ENCODE results near the gene CWF19L2.
"Not testable (repeated sequence)": the region's sequence is repeated elsewhere in the genome, so short reads cannot be mapped to it uniquely, and the experiment has no call there.

The CWF19L2 gene

DNA sequence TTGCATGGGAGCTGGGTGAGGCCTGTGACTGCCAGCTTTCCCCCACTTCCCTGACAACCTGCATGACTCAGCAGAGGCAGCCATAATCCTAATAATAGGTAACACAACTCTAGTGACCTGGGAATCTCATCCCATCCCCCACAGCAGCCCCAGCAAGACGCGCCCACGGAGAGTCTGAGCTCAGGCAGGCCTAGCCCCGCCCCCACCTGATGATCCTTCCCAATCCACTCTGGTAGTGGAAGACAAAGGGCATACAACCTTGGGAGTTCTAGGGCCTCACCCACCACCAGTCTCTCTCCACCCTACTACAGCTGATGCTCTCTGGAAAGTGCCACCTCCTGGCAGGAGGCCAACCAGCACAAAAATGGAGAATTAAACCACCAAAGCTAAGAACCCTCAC is 60.3 kb downstream of the CWF19L2 start:
- H3K4me3 ChIP-seq (ENCODE audit: low read length) = no peak overlapping the region
- peak; percentile 7 for DNase-seq (ENCODE audit: low read depth)
- TF ChIP-seq, protein P1, sequence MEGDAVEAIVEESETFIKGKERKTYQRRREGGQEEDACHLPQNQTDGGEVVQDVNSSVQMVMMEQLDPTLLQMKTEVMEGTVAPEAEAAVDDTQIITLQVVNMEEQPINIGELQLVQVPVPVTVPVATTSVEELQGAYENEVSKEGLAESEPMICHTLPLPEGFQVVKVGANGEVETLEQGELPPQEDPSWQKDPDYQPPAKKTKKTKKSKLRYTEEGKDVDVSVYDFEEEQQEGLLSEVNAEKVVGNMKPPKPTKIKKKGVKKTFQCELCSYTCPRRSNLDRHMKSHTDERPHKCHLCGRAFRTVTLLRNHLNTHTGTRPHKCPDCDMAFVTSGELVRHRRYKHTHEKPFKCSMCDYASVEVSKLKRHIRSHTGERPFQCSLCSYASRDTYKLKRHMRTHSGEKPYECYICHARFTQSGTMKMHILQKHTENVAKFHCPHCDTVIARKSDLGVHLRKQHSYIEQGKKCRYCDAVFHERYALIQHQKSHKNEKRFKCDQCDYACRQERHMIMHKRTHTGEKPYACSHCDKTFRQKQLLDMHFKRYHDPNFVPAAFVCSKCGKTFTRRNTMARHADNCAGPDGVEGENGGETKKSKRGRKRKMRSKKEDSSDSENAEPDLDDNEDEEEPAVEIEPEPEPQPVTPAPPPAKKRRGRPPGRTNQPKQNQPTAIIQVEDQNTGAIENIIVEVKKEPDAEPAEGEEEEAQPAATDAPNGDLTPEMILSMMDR (conservative IDR thresholded peaks at IDR 0.05; ENCODE audit: low read depth, low read length) = no peak

DNA sequence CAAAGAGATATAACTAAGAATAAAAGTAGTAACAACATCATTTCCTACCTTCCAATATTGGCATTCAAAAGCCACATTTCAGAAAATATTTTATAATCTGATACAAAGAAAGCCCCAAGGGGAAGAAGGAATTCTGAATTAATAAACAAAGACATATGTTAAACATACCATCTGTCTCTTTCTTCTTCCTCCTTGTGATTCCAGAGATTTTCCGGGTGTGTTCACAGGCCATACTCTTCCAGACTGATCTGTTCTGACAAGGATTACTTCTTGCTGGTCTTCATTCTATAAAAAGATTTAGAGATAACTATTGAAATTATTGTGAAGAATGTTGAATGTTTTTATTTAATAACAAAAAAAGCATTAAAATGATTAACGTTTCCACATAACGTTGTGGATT is 65.0 kb downstream of the CWF19L2 start:
- TF ChIP-seq, protein P1 (conservative IDR thresholded peaks at IDR 0.05; ENCODE audit: low read depth, low read length) = no peak
- no peak for DNase-seq (ENCODE audit: low read depth)
- H3K4me3 ChIP-seq (ENCODE audit: low read length) = no peak overlapping the region

DNA sequence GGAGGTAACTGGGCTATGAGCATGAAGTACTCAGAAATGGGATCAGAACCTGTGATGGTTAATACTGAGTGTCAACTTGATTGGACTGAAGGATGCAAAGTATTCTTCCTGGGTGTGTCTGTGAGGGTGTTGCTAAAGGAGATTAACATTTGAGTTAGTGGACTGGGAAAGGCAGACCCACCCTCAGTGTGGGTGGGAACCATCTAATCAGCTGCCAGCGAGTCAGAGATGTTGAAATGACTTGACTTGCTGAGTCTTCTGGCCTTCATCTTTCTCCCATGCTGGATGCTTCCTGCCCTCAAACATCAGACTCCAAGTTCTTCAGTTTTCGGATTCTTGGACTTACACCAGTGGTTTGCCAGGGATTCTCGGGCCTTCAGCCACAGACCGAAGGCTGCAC is 66.9 kb downstream of the CWF19L2 start:
- not testable (repeated sequence) for DNase-seq (ENCODE audit: low read depth); H3K4me3 ChIP-seq (ENCODE audit: low read length)

DNA sequence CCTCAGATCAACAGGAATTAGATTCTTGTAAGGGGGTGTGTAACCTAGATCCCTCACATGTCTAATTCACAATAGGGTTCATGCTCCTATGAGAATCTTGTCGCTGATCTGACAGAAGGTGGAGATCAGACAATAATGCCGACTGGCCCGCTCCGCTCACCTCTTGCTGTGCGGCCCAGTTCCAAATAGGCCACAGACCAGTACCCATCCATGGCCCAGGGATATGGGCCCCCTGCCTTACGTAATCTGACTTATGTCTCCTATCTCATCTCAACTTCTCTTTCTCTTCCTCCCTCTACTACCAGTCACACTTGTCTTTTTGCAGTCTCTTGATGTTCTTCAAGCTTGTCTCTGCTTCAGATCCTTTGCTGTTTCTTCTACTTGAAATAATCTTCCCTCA is 70.0 kb downstream of the CWF19L2 start:
- TF ChIP-seq, protein P1 (conservative IDR thresholded peaks at IDR 0.05; ENCODE audit: low read depth, low read length) = no peak
- no peak for DNase-seq (ENCODE audit: low read depth)
- no peak overlapping the region for H3K4me3 ChIP-seq (ENCODE audit: low read length)

DNA sequence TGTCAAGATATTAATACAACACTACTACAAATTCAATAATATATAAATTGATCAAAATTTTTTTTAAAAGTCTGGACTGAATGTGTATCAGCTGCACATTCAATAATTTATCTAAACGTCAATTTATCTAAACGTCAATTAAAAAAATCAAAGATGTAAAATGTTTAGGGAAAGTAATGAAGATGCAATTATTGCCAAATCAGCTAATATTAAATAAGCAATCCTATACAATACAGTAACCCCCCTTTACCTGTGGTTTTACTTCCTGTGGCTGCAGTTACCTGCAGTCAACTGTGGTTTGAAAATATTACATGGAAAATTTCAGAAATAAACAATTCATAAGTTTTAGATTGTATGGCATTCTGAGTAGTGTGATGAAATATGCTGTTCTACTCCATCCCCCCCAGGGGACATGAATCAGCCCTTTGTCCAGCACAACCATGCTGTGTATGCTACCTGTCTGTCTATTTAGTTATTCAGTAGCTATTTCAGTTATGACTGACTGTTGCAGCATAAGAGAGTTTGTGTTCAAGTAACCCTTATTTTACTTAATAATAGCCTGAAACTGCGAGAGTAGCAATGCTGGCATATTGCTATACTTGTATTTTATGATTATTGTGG is 72.2 kb downstream of the CWF19L2 start:
- no peak for DNase-seq (ENCODE audit: low read depth)
- H3K4me3 ChIP-seq (ENCODE audit: low read length) = no peak overlapping the region
- TF ChIP-seq, protein P1 (conservative IDR thresholded peaks at IDR 0.05; ENCODE audit: low read depth, low read length) = no peak

DNA sequence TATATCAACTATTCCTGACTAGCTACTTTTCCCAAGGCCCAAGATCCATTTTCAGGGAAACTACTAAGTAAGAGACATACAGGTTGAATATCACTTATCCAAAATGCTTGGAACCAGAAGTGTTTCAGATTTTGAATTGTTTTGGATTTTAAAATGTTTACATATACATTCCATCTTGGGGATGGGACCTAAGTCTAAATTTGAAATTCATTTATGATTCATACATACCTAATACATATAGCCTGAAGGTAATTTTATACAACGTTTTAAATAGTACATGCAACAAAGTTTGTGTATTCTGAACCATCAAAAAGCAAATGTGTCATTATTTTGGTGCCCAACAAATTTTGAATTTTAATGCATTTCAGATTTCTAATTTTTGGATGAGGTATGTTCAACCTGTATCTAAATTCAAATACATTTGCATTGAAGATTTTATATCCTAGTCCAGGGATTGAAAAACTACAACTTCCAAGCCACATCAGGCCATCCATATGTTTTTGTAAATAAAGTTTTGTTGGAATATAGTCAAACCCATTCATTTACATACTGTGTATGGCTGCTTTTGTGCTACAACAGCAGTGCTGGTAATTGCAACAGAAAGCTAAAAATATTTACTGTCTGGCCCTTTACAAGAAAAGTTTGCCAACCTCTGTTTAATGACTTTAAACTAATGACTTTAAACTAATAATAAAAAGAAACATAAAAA is 73.3 kb downstream of the CWF19L2 start:
- no peak overlapping the region for H3K4me3 ChIP-seq (ENCODE audit: low read length)
- TF ChIP-seq, protein P1 (conservative IDR thresholded peaks at IDR 0.05; ENCODE audit: low read depth, low read length) = no peak
- no peak for DNase-seq (ENCODE audit: low read depth)

DNA sequence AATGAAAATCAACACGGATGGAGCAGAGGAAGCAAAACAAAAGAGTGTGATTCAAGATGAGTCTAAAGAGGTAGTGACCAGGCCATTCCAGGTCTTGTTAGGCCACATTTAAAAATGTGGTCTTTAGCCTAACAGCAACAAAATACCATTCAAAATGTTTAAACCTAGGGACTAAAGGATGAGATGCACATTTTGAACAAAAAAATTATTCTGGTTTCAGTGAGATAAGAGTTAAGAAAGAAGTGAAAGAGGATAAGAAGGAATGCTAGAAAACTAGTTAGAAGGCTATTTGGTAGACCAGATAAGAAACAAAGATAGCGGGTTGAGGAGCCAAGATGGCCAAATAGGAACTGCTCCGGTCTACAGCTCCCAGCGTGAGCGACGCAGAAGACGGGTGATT is 85.2 kb downstream of the CWF19L2 start:
- no peak overlapping the region for H3K4me3 ChIP-seq (ENCODE audit: low read length)
- TF ChIP-seq, protein P1 (conservative IDR thresholded peaks at IDR 0.05; ENCODE audit: low read depth, low read length) = no peak

More for the DNA sequence above, 85.2 kb downstream of the CWF19L2 start:
- no peak for DNase-seq (ENCODE audit: low read depth)
